HepG2 (cell line): ENCODE results near the gene TBC1D4. TPM values are rescaled to one million over a fixed set of nuclear protein-coding genes. Genes with fewer than 3 reads are reported as not detected.
A peak's percentile ranks its signal among the peaks of the same experiment; 100 is the strongest.

ENCODE experiments used
- AGO2 ChIP-seq: fragments of 200-400 bp; formaldehyde crosslinking; optimal IDR thresholded peaks from 2 replicates; pipeline ENCODE3; 2017; ENCODE audit warnings: mild to moderate bottlenecking, low read depth, low read length, moderate library complexity
- CREBL2 ChIP-seq: sonication (generic); formaldehyde crosslinking; IDR thresholded peaks from 2 replicates; pipeline ENCODE4 v1.8.1; 2023; ENCODE audit warnings: missing genetic modification reagents, mild to moderate bottlenecking, borderline replicate concordance
- CTCF ChIP-seq: sonication (generic); formaldehyde crosslinking; IDR thresholded peaks from 2 replicates; pipeline ENCODE4 v1.5.0; 2020; ENCODE audit warnings: mild to moderate bottlenecking, missing genetic modification reagents, moderate library complexity
- EP300 ChIP-seq, 3 experiments: sonication (generic) in 1 of 3; formaldehyde crosslinking in 1 of 3; IDR thresholded peaks; 2 replicates each; pipeline versions ENCODE4 v1.5.1 to v1.6.1; 2011 to 2020; ENCODE audit warnings: low read depth in 2 of 3, low read length in 2 of 3, borderline replicate concordance in 1 of 3, improper control_type of control experiment in 1 of 3, mild to moderate bottlenecking in 1 of 3, missing genetic modification reagents in 1 of 3, moderate library complexity in 1 of 3
- HBP1 ChIP-seq: IDR thresholded peaks from 2 replicates; pipeline ENCODE4 v1.6.1; 2016; ENCODE audit warnings: low read depth, control low read depth
- HMGXB4 ChIP-seq, 2 experiments: sonication (generic) in 1 of 2; formaldehyde crosslinking in 1 of 2; IDR thresholded peaks; 2 replicates each; pipeline versions ENCODE4 v1.4.0 to v1.6.1; 2018 to 2020; ENCODE audit warnings: missing genetic modification reagents in 2 of 2, borderline replicate concordance in 1 of 2, low read depth in 1 of 2, mild to moderate bottlenecking in 1 of 2, missing biosample characterization in 1 of 2
- KLF13 ChIP-seq: sonication (generic); formaldehyde crosslinking; IDR thresholded peaks from 2 replicates; pipeline ENCODE4 v1.4.0; 2020; ENCODE audit warnings: mild to moderate bottlenecking, missing genetic modification reagents
- MTA1 ChIP-seq: sonication (generic); formaldehyde crosslinking; IDR thresholded peaks from 2 replicates; pipeline ENCODE4 v1.4.0; 2020; ENCODE audit warnings: missing genetic modification reagents, mild to moderate bottlenecking, borderline replicate concordance
- NFATC3 ChIP-seq: sonication (generic); formaldehyde crosslinking; IDR thresholded peaks from 2 replicates; pipeline ENCODE4 v1.5.1; 2020; ENCODE audit warnings: mild to moderate bottlenecking, missing genetic modification reagents
- NFE2L2 ChIP-seq: fragments of 150-350 bp; IDR thresholded peaks from 2 replicates; pipeline ENCODE4 v1.6.1; 2014; ENCODE audit warnings: low read length
- PHF21A ChIP-seq: sonication (generic); formaldehyde crosslinking; IDR thresholded peaks from 2 replicates; pipeline ENCODE4 v1.5.0; 2020; ENCODE audit warnings: mild to moderate bottlenecking, missing genetic modification reagents
- RFX5 ChIP-seq: IDR thresholded peaks from 2 replicates; pipeline ENCODE4 v1.6.1; 2011; ENCODE audit warnings: low read depth, low read length, improper control_type of control experiment
- SNRNP70 ChIP-seq: fragments of 200-400 bp; formaldehyde crosslinking; IDR thresholded peaks from 2 replicates; pipeline ENCODE4 v1.6.1; 2017; ENCODE audit warnings: mild to moderate bottlenecking, low read depth, low read length, moderate library complexity
- TBX3 ChIP-seq: fragments of 450-650 bp; IDR thresholded peaks from 2 replicates; pipeline ENCODE4 v1.6.1; 2017; ENCODE audit warnings: antibody characterized with exemption, mild to moderate bottlenecking, inconsistent platforms, borderline replicate concordance
- WIZ ChIP-seq: sonication (generic); formaldehyde crosslinking; IDR thresholded peaks from 2 replicates; pipeline ENCODE4 v1.5.1; 2020; ENCODE audit warnings: mild to moderate bottlenecking, missing genetic modification reagents
- ZNF576 ChIP-seq: sonication (generic); formaldehyde crosslinking; IDR thresholded peaks from 2 replicates; pipeline ENCODE4 v1.4.0; 2020; ENCODE audit warnings: mild to moderate bottlenecking, missing genetic modification reagents
- ZNF704 ChIP-seq: sonication (generic); formaldehyde crosslinking; IDR thresholded peaks from 2 replicates; pipeline ENCODE4 v1.8.1; 2023; ENCODE audit warnings: mild to moderate bottlenecking, inconsistent platforms, moderate library complexity, missing genetic modification reagents, borderline replicate concordance
- ZXDC ChIP-seq: sonication (generic); formaldehyde crosslinking; IDR thresholded peaks from 2 replicates; pipeline ENCODE4 v1.5.0; 2020; ENCODE audit warnings: mild to moderate bottlenecking, missing genetic modification reagents
- polyA plus RNA-seq, 8 experiments: library from polyadenylated mRNA; depleted of rRNA in 3 of 8; stranded (reverse) in 7 of 8; unstranded in 1 of 8; fragments of >200 nt; fragmentation: Illumina TruSeq in 4 of 8; extraction: Trizol in 4 of 8; gene quantifications; 2 replicates each; pipeline versions ENCODE4 v1.2.1 to v1.2.3, GENCODE V29; 2011 to 2016; ENCODE audit warnings: low read depth in 4 of 8, missing spikeins in 1 of 8, mixed read lengths in 1 of 8; ENCODE audit not compliant: insufficient read depth in 1 of 8
- total RNA-seq, 5 experiments: library from RNA; depleted of rRNA; stranded (reverse); fragments of >200 nt; fragmentation: Illumina TruSeq; extraction: Trizol; gene quantifications; 2 replicates each; pipeline ENCODE4 v1.2.3, GENCODE V29; 2016; ENCODE audit warnings: low read depth in 1 of 5

Gene TBC1D4
- total and polyA plus RNA-seq, 2 of the 13 experiments (the other 11 are each of a cell fraction or from before 2014, with no cell fraction given) = 35.9 to 64.4 TPM

- TF ChIP-seq NFATC3 = no peak
- no peak for TF ChIP-seq RFX5
- no peak for TF ChIP-seq EP300 (IDR thresholded peaks at IDR 0.05; ENCODE audit: low read depth in 2 of 2, low read length in 2 of 2)
- TF ChIP-seq EP300 (CRISPR knock-in tag; IDR thresholded peaks at IDR 0.05; ENCODE audit: borderline replicate concordance) = no peak
- TF ChIP-seq MTA1 = no peak
- no peak for TF ChIP-seq ZXDC (CRISPR knock-in tag)
- no peak for TF ChIP-seq ZNF576 (CRISPR knock-in tag)
- no peak for TF ChIP-seq ZNF704 (CRISPR knock-in tag)
- TF ChIP-seq SNRNP70 = no peak
- no peak for TF ChIP-seq AGO2
- TF ChIP-seq TBX3 = no peak
- TF ChIP-seq KLF13 = no peak
- TF ChIP-seq CTCF (CRISPR knock-in tag) = no peak
- TF ChIP-seq HMGXB4 (CRISPR knock-in tag; IDR thresholded peaks at IDR 0.05; ENCODE audit: borderline replicate concordance in 1 of 2, low read depth in 1 of 2) = no peak
- TF ChIP-seq HBP1 = no peak
- no peak for TF ChIP-seq PHF21A (CRISPR knock-in tag)
- TF ChIP-seq CREBL2 (CRISPR knock-in tag) = no peak
- peak; percentile 96 for TF ChIP-seq NFE2L2
- TF ChIP-seq WIZ (CRISPR knock-in tag) = no peak
Observed at GRCh38 chr13:75485286-75486062, 3.5 kb upstream of the TBC1D4 start (continued).
